ENCODE results near the gene OR2AG1.
"Not testable (repeated sequence)": the region's sequence is repeated elsewhere in the genome, so short reads cannot be mapped to it uniquely, and the experiment has no call there.

The OR2AG1 gene

GRCh38 chr11:6794639-6795038 is 11.8 kb downstream of the OR2AG1 start:
- H3K27me3 ChIP-seq (ENCODE audit: insufficient read depth, low read depth, severe bottlenecking) = no peaks in the 10 kb centered on the region
- no peaks in the 10 kb centered on the region for H3K9me3 ChIP-seq (ENCODE audit: severe bottlenecking)
- no peak overlapping the region for H3K27ac ChIP-seq
- H3K36me3 ChIP-seq = no peaks in the 10 kb centered on the region
- TF ChIP-seq CTCF (IDR thresholded peaks at IDR 0.05; ENCODE audit: low read depth, low read length) = no peak
- no peak for DNase-seq
- H3K4me3 ChIP-seq (ENCODE audit: low read depth, low read length) = no peak overlapping the region

- Histone ChIP-seq H3K27ac (no peak within 1 kb of the TSS), H3K9me3 (ENCODE audit: severe bottlenecking) (no peaks in the 10 kb centered on the region), H3K4me3 (ENCODE audit: low read depth, low read length) (no peak within 1 kb of the TSS), H3K36me3 (no peaks in the 10 kb centered on the region), H3K27me3 (ENCODE audit: insufficient read depth, low read depth, severe bottlenecking) (no peaks in the 10 kb centered on the region)
- no peak for TF ChIP-seq CTCF (IDR thresholded peaks at IDR 0.05; ENCODE audit: low read depth, low read length)
- no peak for DNase-seq
These were observed 16.6 kb downstream of the OR2AG1 start, which contains the start of gene OR6A2 for GRCh38 chr11:6799402-6799801. Gene OR6A2, minus strand, starts transcription at chr11:6799689. Its CDS starts 3,981 bp downstream, at chr11:6795708.

- not testable (repeated sequence) for DNase-seq
These were observed 18.3 kb downstream of the OR2AG1 start for GRCh38 chr11:6801075-6801474.

GRCh38 chr11:6812390-6813005 is 29.7 kb downstream of the OR2AG1 start:
- Histone ChIP-seq H3K9me3 (ENCODE audit: severe bottlenecking) (no peaks in the 10 kb centered on the region), H3K27ac (no peak overlapping the region), H3K4me3 (ENCODE audit: low read depth, low read length) (no peak overlapping the region), H3K27me3 (ENCODE audit: insufficient read depth, low read depth, severe bottlenecking) (no peaks in the 10 kb centered on the region), H3K36me3 (no peaks in the 10 kb centered on the region)
- DNase-seq = peak; percentile 33
- peak; percentile 90 for TF ChIP-seq CTCF (IDR thresholded peaks at IDR 0.05; ENCODE audit: low read depth, low read length)

More at GRCh38 chr11:6801075-6801474, 18.3 kb downstream of the OR2AG1 start:
- H3K27ac ChIP-seq; H3K36me3 ChIP-seq; H3K4me3 ChIP-seq (ENCODE audit: low read depth, low read length); H3K9me3 ChIP-seq (ENCODE audit: severe bottlenecking); H3K27me3 ChIP-seq (ENCODE audit: insufficient read depth, low read depth, severe bottlenecking): not testable (repeated sequence)

GRCh38 chr11:6813656-6814055 is 30.8 kb downstream of the OR2AG1 start:
- no peaks in the 10 kb centered on the region for H3K9me3 ChIP-seq (ENCODE audit: severe bottlenecking)
- no peaks in the 10 kb centered on the region for H3K27me3 ChIP-seq (ENCODE audit: insufficient read depth, low read depth, severe bottlenecking)
- DNase-seq = no peak
- no peak overlapping the region for H3K27ac ChIP-seq
- no peak overlapping the region for H3K4me3 ChIP-seq (ENCODE audit: low read depth, low read length)
- no peak for TF ChIP-seq CTCF (IDR thresholded peaks at IDR 0.05; ENCODE audit: low read depth, low read length)
- no peaks in the 10 kb centered on the region for H3K36me3 ChIP-seq

GRCh38 chr11:6817694-6818093 is 34.9 kb downstream of the OR2AG1 start:
- no peaks in the 10 kb centered on the region for H3K36me3 ChIP-seq
- no peak overlapping the region for H3K4me3 ChIP-seq (ENCODE audit: low read depth, low read length)
- peak; percentile 12 for DNase-seq
- H3K27me3 ChIP-seq (ENCODE audit: insufficient read depth, low read depth, severe bottlenecking) = no peaks in the 10 kb centered on the region
- H3K9me3 ChIP-seq (ENCODE audit: severe bottlenecking) = no peaks in the 10 kb centered on the region
- 0 out of 2 replicates have a peak, but pooled peaks have one; percentile 3 for TF ChIP-seq CTCF (IDR thresholded peaks at IDR 0.05; ENCODE audit: low read depth, low read length)
- H3K27ac ChIP-seq = no peak overlapping the region

Data from WERI-Rb-1 (cell line).